ENCODE results near the gene KCNN2.

GRCh38 chr5:114319236-114319635 lies 42.6 kb upstream of the KCNN2 start:
- no peak for TF ChIP-seq CTCF (IDR thresholded peaks at IDR 0.05; ENCODE audit: extremely low read depth in 1 of 2, insufficient read depth in 1 of 2, low read depth in 1 of 2, low read length in 2 of 2)
- TF ChIP-seq POLR2A (IDR thresholded peaks at IDR 0.05; ENCODE audit: low read depth, low read length), result no peak
- TF ChIP-seq GATA2 (IDR thresholded peaks at IDR 0.05; ENCODE audit: insufficient read depth, insufficient read length, low read depth, low read length), result no peak
- no peak for TF ChIP-seq EZH2 (IDR thresholded peaks at IDR 0.05; ENCODE audit: borderline replicate concordance, low read depth, low read length, severe bottlenecking)
- TF ChIP-seq JUN (IDR thresholded peaks at IDR 0.05; ENCODE audit: borderline replicate concordance, insufficient read depth, insufficient read length, low read depth), result no peak
- TF ChIP-seq POLR2AphosphoS5 (IDR thresholded peaks at IDR 0.05; ENCODE audit: insufficient read depth, low read depth, low read length), result no peak
- TF ChIP-seq MAX (IDR thresholded peaks at IDR 0.05; ENCODE audit: insufficient read depth, insufficient read length), result no peak

Data from endothelial cell of umbilical vein (primary cell).